ENCODE data around the gene NFE2.
A peak's percentile ranks its signal among the peaks of the same experiment; 100 is the strongest.
"Not testable (repeated sequence)": the region's sequence is repeated elsewhere in the genome, so short reads cannot be mapped to it uniquely, and the experiment has no call there.

NFE2 gene

DNA sequence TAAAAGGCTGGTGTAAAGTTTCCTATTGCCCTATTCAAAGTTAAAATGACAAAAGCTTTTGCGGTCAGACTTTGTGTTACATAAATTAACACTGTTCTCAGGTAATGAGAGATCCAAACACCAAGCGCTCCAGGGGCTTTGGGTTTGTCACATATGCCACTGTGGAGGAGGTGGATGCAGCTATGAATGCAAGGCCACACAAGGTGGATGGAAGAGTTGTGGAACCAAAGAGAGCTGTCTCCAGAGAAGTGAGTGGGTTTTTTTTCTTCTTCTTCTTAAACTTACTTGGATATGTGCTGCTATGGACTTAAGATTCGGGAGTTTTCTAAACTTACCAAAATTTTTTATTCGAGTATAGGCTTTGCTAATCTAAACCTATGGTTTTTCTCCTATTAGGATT, 19.1 kb downstream of the NFE2 start:
- Histone ChIP-seq H3K4me3 (ENCODE audit: insufficient read depth, low read depth, low read length) (peak overlapping the region; percentile 65), H3K36me3 (ENCODE audit: control insufficient read depth, insufficient read depth, low read length) (peaks cover 44% of the 10 kb centered on the region), H3K4me1 (ENCODE audit: control insufficient read depth, insufficient read depth, low read length) (peaks cover 21% of the 10 kb centered on the region)
- H3K9me3 ChIP-seq (ENCODE audit: control insufficient read depth, low read length); H3K27ac ChIP-seq (ENCODE audit: insufficient read depth, low read depth, low read length, poor library complexity, severe bottlenecking); H3K27me3 ChIP-seq (ENCODE audit: control insufficient read depth, insufficient read depth, low read length, poor library complexity, severe bottlenecking): not testable (repeated sequence)
- 4 to 11% methylated on average over 2 to 4 of the region's 4 CpGs for WGBS, 2 experiments

DNA sequence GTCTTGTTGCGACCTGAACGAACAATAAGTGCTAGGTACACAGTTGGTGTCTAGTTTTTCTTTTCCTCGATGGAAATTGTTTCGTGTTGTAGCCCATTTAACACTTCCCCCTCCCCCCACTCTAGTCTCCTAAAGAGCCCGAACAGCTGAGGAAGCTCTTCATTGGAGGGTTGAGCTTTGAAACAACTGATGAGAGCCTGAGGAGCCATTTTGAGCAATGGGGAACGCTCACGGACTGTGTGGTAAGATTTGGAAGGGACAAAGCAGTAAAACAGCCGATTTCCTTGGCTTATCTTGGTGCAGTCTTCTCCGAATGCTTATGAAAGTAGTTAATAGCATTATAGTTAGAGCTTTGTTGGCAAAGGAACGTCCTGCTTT, 19.6 kb downstream of the NFE2 start:
- H3K4me3 ChIP-seq (ENCODE audit: insufficient read depth, low read depth, low read length) = peak overlapping the region; percentile 65
- not testable (repeated sequence) for H3K27me3 ChIP-seq (ENCODE audit: control insufficient read depth, insufficient read depth, low read length, poor library complexity, severe bottlenecking); H3K9me3 ChIP-seq (ENCODE audit: control insufficient read depth, low read length)
- 0 to 1% methylated on average over 7 to 9 of the region's 10 CpGs for WGBS, 2 experiments
- H3K27ac ChIP-seq (ENCODE audit: insufficient read depth, low read depth, low read length, poor library complexity, severe bottlenecking) = peak overlapping the region; percentile 92
- peaks cover 25% of the 10 kb centered on the region for H3K4me1 ChIP-seq (ENCODE audit: control insufficient read depth, insufficient read depth, low read length)
- H3K36me3 ChIP-seq (ENCODE audit: control insufficient read depth, insufficient read depth, low read length) = peaks cover 40% of the 10 kb centered on the region

DNA sequence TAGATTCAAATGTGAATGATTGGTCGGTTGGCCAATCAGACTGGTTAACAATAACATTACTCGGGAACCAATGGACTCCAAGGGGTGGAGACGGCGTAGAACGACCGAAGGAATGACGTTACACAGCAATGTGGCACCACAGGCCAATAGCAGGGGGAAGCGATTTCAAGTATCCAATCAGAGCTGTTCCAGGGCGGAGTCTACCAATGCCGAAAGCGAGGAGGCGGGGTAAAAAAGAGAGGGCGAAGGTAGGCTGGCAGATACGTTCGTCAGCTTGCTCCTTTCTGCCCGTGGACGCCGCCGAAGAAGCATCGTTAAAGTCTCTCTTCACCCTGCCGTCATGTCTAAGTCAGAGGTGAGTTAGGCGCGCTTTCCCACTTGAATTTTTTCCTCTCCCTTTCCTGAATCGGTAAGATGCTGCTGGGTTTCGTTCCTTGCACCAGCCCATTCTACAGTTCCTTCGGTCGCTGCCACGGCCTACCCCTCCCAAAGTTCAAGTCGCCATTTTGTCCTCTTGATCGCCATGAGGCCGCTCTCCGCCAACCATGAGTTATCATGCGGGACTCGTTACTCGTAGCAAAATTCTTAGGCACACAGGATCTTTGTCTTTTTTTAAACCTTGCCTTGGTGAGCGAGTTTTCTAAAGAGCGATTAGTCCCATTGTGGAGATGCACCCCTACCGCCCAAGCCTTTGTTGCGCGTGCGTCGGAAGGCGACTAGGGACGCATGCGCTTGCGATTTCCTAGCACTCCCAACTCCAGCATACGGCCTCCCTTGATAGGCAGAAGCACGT, 20.2 kb downstream of the NFE2 start, which contains the start of gene HNRNPA1:
TSS of gene HNRNPA1 (plus strand) at position 259 of the 793 bp plus-strand sequence. CDS start at position 341, 82 bp downstream.
- Histone ChIP-seq H3K4me3 (ENCODE audit: insufficient read depth, low read depth, low read length) (peak within 1 kb of the TSS; percentile 65), H3K9me3 (ENCODE audit: control insufficient read depth, low read length) (no peaks in the 10 kb centered on the region), H3K36me3 (ENCODE audit: control insufficient read depth, insufficient read depth, low read length) (peaks cover 34% of the 10 kb centered on the region), H3K4me1 (ENCODE audit: control insufficient read depth, insufficient read depth, low read length) (peaks cover 29% of the 10 kb centered on the region), H3K27ac (ENCODE audit: insufficient read depth, low read depth, low read length, poor library complexity, severe bottlenecking) (peak within 1 kb of the TSS; percentile 92), H3K27me3 (ENCODE audit: control insufficient read depth, insufficient read depth, low read length, poor library complexity, severe bottlenecking) (no peaks in the 10 kb centered on the region)
- 0% methylated on average over 48 of the region's 48 CpGs for WGBS, 2 experiments

DNA sequence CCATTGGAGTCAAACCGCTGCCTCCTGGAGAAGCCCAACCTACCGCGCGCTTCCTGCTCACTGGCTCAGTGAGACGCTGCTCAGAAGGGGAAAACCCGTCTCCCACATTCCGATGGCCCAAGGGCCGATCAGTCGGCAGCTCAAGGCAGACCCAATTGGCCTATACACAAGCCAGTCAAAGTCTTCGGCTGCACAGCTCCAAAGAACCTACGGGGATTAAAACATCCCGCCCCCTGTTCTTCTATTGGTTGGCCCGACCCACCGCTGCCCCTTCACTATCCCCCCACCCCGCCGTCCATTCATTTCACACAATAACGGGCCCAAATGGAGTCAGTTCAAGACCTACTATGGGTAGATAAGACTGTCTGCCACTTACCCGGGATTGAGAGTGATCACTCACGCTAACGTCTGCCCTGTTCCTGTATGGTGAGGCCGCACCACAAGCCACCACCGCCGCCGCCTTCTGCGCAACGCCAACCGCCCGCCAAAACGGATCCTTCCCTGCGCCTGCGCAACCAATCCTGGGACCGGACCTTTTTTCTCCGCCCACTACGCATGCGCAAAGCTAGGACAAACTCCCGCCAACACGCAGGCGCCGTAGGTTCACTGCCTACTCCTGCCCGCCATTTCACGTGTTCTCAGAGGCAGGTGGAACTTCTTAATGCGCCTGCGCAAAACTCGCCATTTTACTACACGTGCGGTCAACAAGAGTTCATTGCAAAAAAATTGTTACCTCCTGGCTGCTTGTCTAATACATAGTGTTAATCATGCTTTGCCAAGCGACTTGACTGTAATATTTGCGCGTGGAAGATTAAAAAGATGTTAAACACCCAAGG, 21.0 kb downstream of the NFE2 start, which contains the start of gene CBX5:
TSS of gene CBX5 (minus strand) at position 491 of the 836 bp plus-strand sequence. CDS start 22,472 bp downstream, outside the sequence.
- Histone ChIP-seq H3K36me3 (ENCODE audit: control insufficient read depth, insufficient read depth, low read length) (peaks cover 31% of the 10 kb centered on the region), H3K4me3 (ENCODE audit: insufficient read depth, low read depth, low read length) (peak within 1 kb of the TSS; percentile 65), H3K4me1 (ENCODE audit: control insufficient read depth, insufficient read depth, low read length) (peaks cover 29% of the 10 kb centered on the region), H3K27ac (ENCODE audit: insufficient read depth, low read depth, low read length, poor library complexity, severe bottlenecking) (peak within 1 kb of the TSS; percentile 92), H3K27me3 (ENCODE audit: control insufficient read depth, insufficient read depth, low read length, poor library complexity, severe bottlenecking) (no peaks in the 10 kb centered on the region), H3K9me3 (ENCODE audit: control insufficient read depth, low read length) (no peaks in the 10 kb centered on the region)
- WGBS, 2 experiments = 0% methylated on average over 49 of the region's 49 CpGs

DNA sequence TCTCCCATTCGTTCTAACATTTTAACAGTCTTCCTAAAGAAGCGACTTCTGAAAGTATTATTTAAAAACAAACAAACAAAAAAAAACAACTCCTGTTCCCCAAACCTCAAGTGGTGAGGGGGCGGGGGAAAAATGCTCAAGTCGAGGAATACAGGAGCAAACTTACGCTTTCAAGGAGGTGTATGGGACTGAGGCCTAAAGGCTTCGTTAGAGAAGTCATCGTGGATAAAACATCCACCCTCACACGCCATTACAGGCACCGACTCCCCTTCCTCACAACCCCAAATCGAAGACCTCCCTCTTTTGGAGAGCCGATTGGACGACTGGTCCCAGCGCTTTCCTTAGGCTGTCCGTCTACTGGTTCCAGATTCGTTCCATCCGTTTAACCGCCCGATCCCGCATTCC, 21.6 kb downstream of the NFE2 start:
- peak overlapping the region; percentile 92 for H3K27ac ChIP-seq (ENCODE audit: insufficient read depth, low read depth, low read length, poor library complexity, severe bottlenecking)
- no peaks in the 10 kb centered on the region for H3K27me3 ChIP-seq (ENCODE audit: control insufficient read depth, insufficient read depth, low read length, poor library complexity, severe bottlenecking)
- H3K36me3 ChIP-seq (ENCODE audit: control insufficient read depth, insufficient read depth, low read length) = peaks cover 29% of the 10 kb centered on the region
- H3K4me3 ChIP-seq (ENCODE audit: insufficient read depth, low read depth, low read length) = peak overlapping the region; percentile 65
- peaks cover 28% of the 10 kb centered on the region for H3K4me1 ChIP-seq (ENCODE audit: control insufficient read depth, insufficient read depth, low read length)
- H3K9me3 ChIP-seq (ENCODE audit: control insufficient read depth, low read length) = no peaks in the 10 kb centered on the region
- WGBS, 2 experiments = 0% methylated on average over 19 of the region's 19 CpGs

DNA sequence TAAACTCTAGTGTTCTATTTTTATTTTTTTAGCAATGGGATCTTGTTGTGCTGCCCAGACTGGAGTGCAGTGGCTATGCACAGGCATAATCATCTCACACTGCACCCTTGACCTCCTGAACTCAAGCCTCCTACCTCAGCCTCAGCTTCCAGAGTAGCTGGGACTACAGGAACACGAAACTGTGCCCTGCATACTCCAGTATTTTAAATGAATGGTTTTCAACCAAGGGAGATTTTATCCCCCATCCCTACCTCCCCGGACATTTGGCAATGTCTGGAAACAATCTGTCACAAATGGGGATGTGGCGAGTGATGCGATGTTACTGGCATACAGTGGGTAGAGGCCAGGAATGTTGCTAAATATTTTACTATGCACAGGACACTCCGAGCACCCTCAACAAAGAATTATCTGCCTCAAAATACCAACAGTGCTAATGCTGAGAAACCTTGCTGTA, 23.0 kb downstream of the NFE2 start:
- Histone ChIP-seq H3K36me3 (ENCODE audit: control insufficient read depth, insufficient read depth, low read length) (peaks cover 19% of the 10 kb centered on the region), H3K27ac (ENCODE audit: insufficient read depth, low read depth, low read length, poor library complexity, severe bottlenecking) (no peak overlapping the region), H3K4me3 (ENCODE audit: insufficient read depth, low read depth, low read length) (peak overlapping the region; percentile 65), H3K9me3 (ENCODE audit: control insufficient read depth, low read length) (no peaks in the 10 kb centered on the region), H3K4me1 (ENCODE audit: control insufficient read depth, insufficient read depth, low read length) (peaks cover 17% of the 10 kb centered on the region), H3K27me3 (ENCODE audit: control insufficient read depth, insufficient read depth, low read length, poor library complexity, severe bottlenecking) (no peaks in the 10 kb centered on the region)
- WGBS, 2 experiments = 81 to 86% methylated on average over 5 of the region's 5 CpGs

DNA sequence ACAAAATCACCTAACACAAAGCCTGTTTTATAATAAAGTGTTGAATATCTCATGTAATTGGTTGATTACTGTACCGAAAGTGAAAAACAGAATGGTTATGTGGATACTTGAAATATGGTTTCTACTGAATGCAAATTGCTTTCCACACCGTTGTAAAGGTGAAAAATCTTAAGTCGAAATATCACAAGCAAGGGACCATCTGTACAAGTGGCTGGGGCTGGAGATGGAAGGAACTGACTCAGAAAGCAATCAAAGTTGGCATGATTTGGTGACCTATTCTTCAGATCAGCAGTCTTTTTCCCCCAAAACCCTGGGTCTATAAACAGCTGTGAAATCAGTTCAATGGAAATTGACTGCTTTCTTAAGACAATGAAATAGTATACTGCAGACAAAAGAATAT, 24.4 kb downstream of the NFE2 start:
- Histone ChIP-seq H3K27me3 (ENCODE audit: control insufficient read depth, insufficient read depth, low read length, poor library complexity, severe bottlenecking) (no peaks in the 10 kb centered on the region), H3K9me3 (ENCODE audit: control insufficient read depth, low read length) (no peaks in the 10 kb centered on the region), H3K36me3 (ENCODE audit: control insufficient read depth, insufficient read depth, low read length) (peaks cover 6% of the 10 kb centered on the region), H3K27ac (ENCODE audit: insufficient read depth, low read depth, low read length, poor library complexity, severe bottlenecking) (no peak overlapping the region), H3K4me3 (ENCODE audit: insufficient read depth, low read depth, low read length) (no peak overlapping the region), H3K4me1 (ENCODE audit: control insufficient read depth, insufficient read depth, low read length) (peaks cover 17% of the 10 kb centered on the region)
- 97 to 98% methylated on average over 3 of the region's 3 CpGs for WGBS, 2 experiments

DNA sequence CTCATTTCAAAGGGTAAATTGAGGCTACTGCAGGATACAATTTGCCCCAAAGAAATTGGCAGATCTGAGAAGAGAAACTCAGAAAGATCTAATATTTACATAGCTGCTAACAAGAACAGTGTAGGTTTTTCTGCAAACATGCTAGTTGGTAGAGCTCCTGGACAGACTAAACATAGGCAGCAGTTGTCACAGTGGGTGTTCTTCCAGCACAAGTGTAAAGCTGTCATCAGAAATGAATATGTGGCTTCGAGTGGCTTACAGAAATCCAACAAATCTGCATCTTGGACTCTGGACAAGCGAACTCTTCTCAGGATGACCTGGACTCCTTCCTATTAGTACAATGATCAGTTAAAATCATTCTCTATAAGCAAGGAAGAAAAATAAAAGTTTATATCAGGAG, 26.8 kb downstream of the NFE2 start:
- WGBS, 2 experiments = 98 to 100% methylated on average over 1 to 2 of the region's 2 CpGs
- Histone ChIP-seq H3K9me3 (ENCODE audit: control insufficient read depth, low read length) (no peaks in the 10 kb centered on the region), H3K4me3 (ENCODE audit: insufficient read depth, low read depth, low read length) (no peak overlapping the region), H3K4me1 (ENCODE audit: control insufficient read depth, insufficient read depth, low read length) (peaks cover 17% of the 10 kb centered on the region), H3K36me3 (ENCODE audit: control insufficient read depth, insufficient read depth, low read length) (peaks cover 4% of the 10 kb centered on the region), H3K27me3 (ENCODE audit: control insufficient read depth, insufficient read depth, low read length, poor library complexity, severe bottlenecking) (no peaks in the 10 kb centered on the region), H3K27ac (ENCODE audit: insufficient read depth, low read depth, low read length, poor library complexity, severe bottlenecking) (no peak overlapping the region)

DNA sequence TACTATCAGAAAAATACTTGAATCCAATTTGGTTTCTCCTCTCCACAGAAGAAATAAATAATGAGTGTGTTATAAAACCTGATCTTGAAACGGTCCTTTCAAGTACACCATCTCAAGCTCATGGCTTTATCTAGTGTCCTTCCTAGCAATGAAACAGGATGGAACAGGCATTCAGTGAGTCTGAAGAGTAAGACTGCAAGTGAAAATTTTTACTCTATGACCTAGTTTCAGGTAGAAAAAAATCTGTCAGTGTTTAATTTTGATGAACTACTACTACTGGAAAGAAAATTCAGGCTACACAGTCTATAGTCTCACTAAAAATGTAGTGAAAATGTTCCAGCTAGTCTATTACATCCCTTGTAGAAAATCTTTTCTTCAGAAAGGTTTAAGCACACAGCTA, 28.6 kb downstream of the NFE2 start:
- H3K9me3 ChIP-seq (ENCODE audit: control insufficient read depth, low read length) = no peaks in the 10 kb centered on the region
- peaks cover 11% of the 10 kb centered on the region for H3K4me1 ChIP-seq (ENCODE audit: control insufficient read depth, insufficient read depth, low read length)
- H3K36me3 ChIP-seq (ENCODE audit: control insufficient read depth, insufficient read depth, low read length) = peaks cover 6% of the 10 kb centered on the region
- WGBS, 2 experiments = 91 to 100% methylated on average over 1 of the region's 1 CpG
- H3K27me3 ChIP-seq (ENCODE audit: control insufficient read depth, insufficient read depth, low read length, poor library complexity, severe bottlenecking) = no peaks in the 10 kb centered on the region
- no peak overlapping the region for H3K27ac ChIP-seq (ENCODE audit: insufficient read depth, low read depth, low read length, poor library complexity, severe bottlenecking)
- no peak overlapping the region for H3K4me3 ChIP-seq (ENCODE audit: insufficient read depth, low read depth, low read length)

DNA sequence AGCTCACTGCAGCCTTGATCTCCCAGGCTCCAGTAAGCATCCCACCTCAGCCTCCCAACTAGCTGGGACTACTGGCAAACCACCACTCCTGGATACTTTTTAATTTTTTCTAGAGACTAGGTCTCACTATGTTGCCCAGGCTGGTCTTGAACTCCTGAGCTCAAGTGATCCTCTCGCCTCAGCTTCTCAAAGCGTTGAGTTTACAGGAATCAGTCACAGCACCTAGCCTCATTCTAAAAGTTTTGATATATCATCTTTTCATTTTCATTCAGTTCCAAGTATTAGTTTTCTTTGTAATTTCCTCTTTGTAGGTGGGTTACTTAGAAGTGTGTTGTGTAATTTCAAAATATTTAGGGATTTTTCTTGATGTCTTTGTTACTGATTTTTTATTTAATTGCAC, 30.5 kb downstream of the NFE2 start:
- WGBS, 2 experiments = 93 to 98% methylated on average over 2 of the region's 2 CpGs
- Histone ChIP-seq H3K27ac (ENCODE audit: insufficient read depth, low read depth, low read length, poor library complexity, severe bottlenecking) (no peak overlapping the region), H3K9me3 (ENCODE audit: control insufficient read depth, low read length) (no peaks in the 10 kb centered on the region), H3K36me3 (ENCODE audit: control insufficient read depth, insufficient read depth, low read length) (peaks cover 6% of the 10 kb centered on the region), H3K27me3 (ENCODE audit: control insufficient read depth, insufficient read depth, low read length, poor library complexity, severe bottlenecking) (no peaks in the 10 kb centered on the region), H3K4me1 (ENCODE audit: control insufficient read depth, insufficient read depth, low read length) (no peaks in the 10 kb centered on the region), H3K4me3 (ENCODE audit: insufficient read depth, low read depth, low read length) (no peak overlapping the region)
